OCI-LY3 (cell line): ENCODE results near the gene CHCHD1.

Source experiments
- H2AFZ ChIP-seq: fragments of 200-600, 300-600 bp; shearing (Covaris generic); 2 replicates; pipeline ENCODE4 v1.6.0; 2014; ENCODE audit warnings: antibody characterized with exemption, low read depth, low read length
- H3K27ac ChIP-seq: fragments of 200-600, 300-600 bp; sonication (generic); 2 replicates; pipeline ENCODE4 v1.5.1; 2014; ENCODE audit warnings: mild to moderate bottlenecking, low read length, moderate library complexity, mixed read lengths
- H3K27me3 ChIP-seq: fragments of 200-600, 300-600 bp; sonication (generic); 2 replicates; pipeline ENCODE4 v1.6.1; 2014; ENCODE audit warnings: low read depth, low read length, mixed read lengths
- H3K36me3 ChIP-seq: fragments of 200-600, 300-600 bp; sonication (generic); replicated peaks from 2 replicates; pipeline ENCODE3; 2014; ENCODE audit warnings: low read depth, low read length, mixed read lengths
- H3K4me1 ChIP-seq: fragments of 300-600, 200-600 bp; sonication (generic); 2 replicates; pipeline ENCODE4 v1.6.1; 2014; ENCODE audit warnings: low read length, mixed read lengths
- H3K4me2 ChIP-seq: fragments of 200-600, 300-600 bp; sonication (generic); 2 replicates; pipeline ENCODE4 v1.6.1; 2014; ENCODE audit warnings: low read length, mixed read lengths
- H3K4me3 ChIP-seq: fragments of 300-600, 200-600 bp; sonication (generic); 2 replicates; pipeline ENCODE4 v1.5.1; 2014; ENCODE audit warnings: antibody characterized with exemption, mild to moderate bottlenecking, low read length, moderate library complexity
- H3K79me2 ChIP-seq: fragments of 300-600, 200-600 bp; shearing (Covaris generic); 2 replicates; pipeline ENCODE4 v1.6.1; 2014; ENCODE audit warnings: mild to moderate bottlenecking, low read length, mixed read lengths
- H3K9ac ChIP-seq: fragments of 300-600, 200-600 bp; shearing (Covaris generic); 2 replicates; pipeline ENCODE4 v1.6.0; 2014; ENCODE audit warnings: mild to moderate bottlenecking, low read length, moderate library complexity
- H3K9me3 ChIP-seq: fragments of 200-600, 300-600 bp; shearing (Covaris generic); 2 replicates; pipeline ENCODE4 v1.6.1; 2014; ENCODE audit warnings: low read length, mixed read lengths; ENCODE audit not compliant: insufficient read depth
- H4K20me1 ChIP-seq: fragments of 200-600, 300-600 bp; sonication (generic); 2 replicates; pipeline ENCODE4 v1.6.1; 2016; ENCODE audit warnings: low read length, mixed read lengths; ENCODE audit not compliant: insufficient read depth
- CTCF ChIP-seq: fragments of 200-600, 300-600 bp; sonication (generic); IDR thresholded peaks from 2 replicates; pipeline ENCODE4 v1.5.1; 2014; ENCODE audit warnings: antibody characterized with exemption, low read length, low read depth
- EZH2phosphoT487 ChIP-seq: fragments of 200-600 bp; shearing (Covaris generic); IDR thresholded peaks from 2 replicates; pipeline ENCODE4 v1.6.1; 2018; ENCODE audit warnings: antibody characterized with exemption, mixed run types, low read depth

Gene CHCHD1

GRCh38 chr10:73780301-73780700 lies 1.5 kb upstream of the CHCHD1 start:
- H3K4me3 ChIP-seq = peak overlapping the region; percentile 97; the same call in 1 of the 2 replicates
- H3K9ac ChIP-seq = no peak overlapping the region
- peak overlapping the region; percentile 93 for H3K4me2 ChIP-seq
- H3K27ac ChIP-seq = no peak overlapping the region
- no peaks in the 10 kb centered on the region for H3K27me3 ChIP-seq
- H4K20me1 ChIP-seq = 0 out of 2 replicates have a peak, but pooled peaks cover 4% of the 10 kb centered on the region
- peaks cover 16% of the 10 kb centered on the region for H3K36me3 ChIP-seq
- H3K79me2 ChIP-seq = peaks cover 70% of the 10 kb centered on the region
- H3K9me3 ChIP-seq = no peaks in the 10 kb centered on the region
- peaks cover 27% of the 10 kb centered on the region for H3K4me1 ChIP-seq
- no peak overlapping the region for H2AFZ ChIP-seq
- TF ChIP-seq EZH2phosphoT487 = no peak
- no peak for TF ChIP-seq CTCF

GRCh38 chr10:73780966-73781365 lies 882 bp upstream of the CHCHD1 start:
- peak overlapping the region; percentile 93 for H3K4me2 ChIP-seq
- no peak overlapping the region for H3K27ac ChIP-seq
- no peaks in the 10 kb centered on the region for H4K20me1 ChIP-seq
- H3K4me1 ChIP-seq = peaks cover 25% of the 10 kb centered on the region
- no peaks in the 10 kb centered on the region for H3K27me3 ChIP-seq
- H2AFZ ChIP-seq = no peak overlapping the region
- H3K79me2 ChIP-seq = peaks cover 67% of the 10 kb centered on the region
- H3K4me3 ChIP-seq = peak overlapping the region; percentile 97
- no peaks in the 10 kb centered on the region for H3K9me3 ChIP-seq
- TF ChIP-seq EZH2phosphoT487 (no peak), CTCF (no peak)
- H3K36me3 ChIP-seq = peaks cover 9% of the 10 kb centered on the region
- peak overlapping the region; percentile 73 for H3K9ac ChIP-seq

GRCh38 chr10:73781548-73781878 lies 335 bp upstream of the CHCHD1 start:
- Histone ChIP-seq H3K27me3 (no peaks in the 10 kb centered on the region), H3K27ac (peak overlapping the region; percentile 51), H3K4me2 (peak overlapping the region; percentile 93), H3K9ac (peak overlapping the region; percentile 73), H3K36me3 (peaks cover 9% of the 10 kb centered on the region), H4K20me1 (no peaks in the 10 kb centered on the region), H3K9me3 (no peaks in the 10 kb centered on the region), H3K4me3 (peak overlapping the region; percentile 97), H2AFZ (peak overlapping the region; percentile 32; the same call in 1 of the 2 replicates), H3K79me2 (peaks cover 68% of the 10 kb centered on the region), H3K4me1 (peaks cover 28% of the 10 kb centered on the region)
- TF ChIP-seq CTCF (no peak), EZH2phosphoT487 (no peak)

GRCh38 chr10:73782749-73783085 lies 869 bp downstream of the CHCHD1 start:
- Histone ChIP-seq H3K4me3 (peak overlapping the region; percentile 97), H4K20me1 (no peaks in the 10 kb centered on the region), H3K27me3 (no peaks in the 10 kb centered on the region), H2AFZ (no peak overlapping the region), H3K9ac (peak overlapping the region; percentile 73), H3K36me3 (peaks cover 6% of the 10 kb centered on the region), H3K9me3 (no peaks in the 10 kb centered on the region), H3K4me2 (peak overlapping the region; percentile 93), H3K27ac (peak overlapping the region; percentile 51; the same call in 1 of the 2 replicates), H3K79me2 (peaks cover 66% of the 10 kb centered on the region), H3K4me1 (peaks cover 30% of the 10 kb centered on the region)
- no peak for TF ChIP-seq EZH2phosphoT487
- no peak for TF ChIP-seq CTCF
